GM18868 (cell line): ENCODE data around the gene NKAPD1.
"Not testable (repeated sequence)": the region's sequence is repeated elsewhere in the genome, so short reads cannot be mapped to it uniquely, and the experiment has no call there.

Experiments
- ATAC-seq: cut with Tn5 transposase; IDR thresholded peaks from one replicate; pipeline ENCODE4 v1.9.1; 2021; ENCODE audit warnings: mild to moderate bottlenecking, moderate library complexity; ENCODE audit not compliant: unreplicated experiment

Gene NKAPD1, protein sequence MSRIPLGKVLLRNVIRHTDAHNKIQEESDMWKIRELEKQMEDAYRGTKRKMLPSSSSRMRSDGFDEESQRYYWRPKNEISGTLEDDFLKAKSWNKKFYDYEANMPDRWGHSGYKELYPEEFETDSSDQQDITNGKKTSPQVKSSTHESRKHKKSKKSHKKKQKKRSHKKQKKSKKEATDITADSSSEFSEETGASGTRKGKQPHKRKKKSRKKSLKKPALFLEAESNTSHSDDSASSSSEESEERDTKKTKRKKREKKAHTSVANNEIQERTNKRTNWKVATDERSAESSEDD

DNA sequence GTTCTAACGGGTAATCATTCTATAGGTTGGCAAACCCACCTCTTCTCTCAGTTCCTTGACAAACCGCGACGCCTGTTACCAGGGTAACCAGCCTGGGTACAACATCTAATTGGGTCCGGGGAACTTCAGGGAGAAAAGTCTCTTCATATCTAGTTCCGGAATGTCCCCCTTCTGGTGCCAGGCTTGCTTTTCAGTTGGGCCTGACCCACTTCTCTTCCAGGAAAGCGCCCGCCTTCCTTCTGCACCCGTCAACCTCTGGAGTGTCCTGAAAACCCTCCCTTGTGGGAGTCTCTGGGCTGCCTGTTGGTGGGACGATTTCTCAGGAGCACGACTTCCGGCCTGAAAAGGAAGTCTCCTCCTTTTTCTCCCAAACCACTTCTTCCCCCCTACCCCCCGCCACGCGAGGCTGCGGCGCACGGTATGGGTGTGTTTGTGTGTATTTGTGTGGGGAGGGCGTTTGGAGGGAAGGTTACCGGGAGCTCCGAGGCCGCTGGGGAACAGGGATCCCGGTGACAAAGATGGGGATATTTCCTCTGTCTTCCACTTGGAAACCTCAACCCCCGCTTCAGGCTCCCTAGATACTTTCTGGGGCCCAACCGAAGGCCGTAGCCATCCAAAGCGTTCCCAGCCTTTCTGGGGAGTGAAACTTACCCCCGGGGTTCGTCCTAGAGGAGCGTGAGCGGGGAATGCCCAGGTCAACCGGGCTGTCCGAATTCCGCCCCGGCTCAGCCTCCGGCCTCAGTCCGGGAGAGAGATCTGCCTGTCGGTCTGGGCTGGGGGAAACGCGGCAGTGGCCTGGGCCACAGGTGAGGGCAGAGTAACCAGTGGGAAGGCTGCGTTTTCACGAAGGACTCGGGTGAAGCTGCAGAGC lies at the start of gene NKAPD1, which contains the start of gene PIH1D2:
TSS of gene NKAPD1 (plus strand) at position 359 of the 871 bp plus-strand sequence. CDS start 1,276 bp downstream, outside the sequence.
TSS of gene PIH1D2 (minus strand) at position 77 of the 871 bp plus-strand sequence. CDS start 843 bp downstream, outside the sequence.
- peak; percentile 86 for ATAC-seq

DNA sequence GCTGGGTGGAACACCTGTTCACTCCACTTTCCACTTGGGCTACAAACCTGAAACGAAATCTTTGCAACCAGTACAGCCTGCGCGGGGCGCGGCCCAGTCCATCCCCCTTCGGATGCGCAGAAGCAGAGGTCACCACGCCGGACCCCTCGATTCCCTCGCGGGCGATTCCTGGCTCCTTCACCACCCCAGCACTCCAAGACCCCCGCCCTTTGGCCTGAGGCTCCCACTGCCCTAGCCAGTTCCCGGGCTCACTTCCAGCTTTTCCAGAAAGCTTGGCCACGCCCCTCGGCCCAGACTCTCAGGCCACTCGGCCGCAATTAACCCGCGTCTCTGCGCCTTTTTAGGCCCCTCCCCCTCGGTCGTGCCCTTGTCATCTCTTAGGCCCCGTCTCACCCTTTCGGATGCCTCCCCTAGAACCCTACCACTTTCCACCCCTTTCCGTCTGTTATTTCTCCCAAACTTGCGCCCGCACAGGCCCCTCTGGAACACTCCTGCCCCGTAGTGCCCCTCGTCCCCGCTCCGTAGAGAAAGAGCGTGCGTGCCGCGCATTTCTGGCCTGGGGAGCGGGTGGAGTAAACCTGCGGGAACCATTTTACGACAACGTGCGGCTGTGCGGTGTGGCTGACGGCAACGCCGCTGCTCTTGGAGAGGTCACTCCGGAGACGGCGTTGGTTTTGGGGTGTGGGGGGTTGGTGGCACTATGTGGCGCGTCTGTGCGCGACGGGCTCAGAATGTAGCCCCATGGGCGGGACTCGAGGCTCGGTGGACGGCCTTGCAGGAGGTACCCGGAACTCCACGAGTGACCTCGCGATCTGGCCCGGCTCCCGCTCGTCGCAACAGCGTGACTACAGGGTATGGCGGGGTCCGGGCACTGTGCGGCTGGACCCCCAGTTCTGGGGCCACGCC lies 49.1 kb upstream of the NKAPD1 start, which contains the start of gene DLAT:
TSS of gene DLAT (plus strand) at position 636 of the 906 bp plus-strand sequence. CDS start at position 701, 65 bp downstream.
- peak; percentile 69 for ATAC-seq

DNA sequence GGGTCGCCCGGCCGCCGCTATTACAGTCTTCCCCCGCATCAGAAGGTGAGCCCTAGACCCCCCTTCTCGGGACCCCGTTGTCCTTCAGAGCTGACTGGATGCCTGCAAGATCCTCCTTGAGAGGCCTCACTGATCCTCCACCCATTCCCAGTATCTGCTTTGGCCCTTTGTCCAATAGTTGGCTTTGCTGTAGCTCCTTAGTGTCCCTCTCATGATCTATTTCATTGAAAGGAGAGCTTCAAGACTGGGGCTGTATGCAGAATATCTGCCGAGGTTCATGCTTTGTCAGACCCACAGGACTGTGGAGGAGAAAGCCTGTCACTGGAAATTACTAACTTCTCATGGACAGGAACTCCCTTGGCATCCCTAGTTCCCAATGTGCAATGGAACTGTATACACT lies 48.4 kb upstream of the NKAPD1 start:
- ATAC-seq: no peak

DNA sequence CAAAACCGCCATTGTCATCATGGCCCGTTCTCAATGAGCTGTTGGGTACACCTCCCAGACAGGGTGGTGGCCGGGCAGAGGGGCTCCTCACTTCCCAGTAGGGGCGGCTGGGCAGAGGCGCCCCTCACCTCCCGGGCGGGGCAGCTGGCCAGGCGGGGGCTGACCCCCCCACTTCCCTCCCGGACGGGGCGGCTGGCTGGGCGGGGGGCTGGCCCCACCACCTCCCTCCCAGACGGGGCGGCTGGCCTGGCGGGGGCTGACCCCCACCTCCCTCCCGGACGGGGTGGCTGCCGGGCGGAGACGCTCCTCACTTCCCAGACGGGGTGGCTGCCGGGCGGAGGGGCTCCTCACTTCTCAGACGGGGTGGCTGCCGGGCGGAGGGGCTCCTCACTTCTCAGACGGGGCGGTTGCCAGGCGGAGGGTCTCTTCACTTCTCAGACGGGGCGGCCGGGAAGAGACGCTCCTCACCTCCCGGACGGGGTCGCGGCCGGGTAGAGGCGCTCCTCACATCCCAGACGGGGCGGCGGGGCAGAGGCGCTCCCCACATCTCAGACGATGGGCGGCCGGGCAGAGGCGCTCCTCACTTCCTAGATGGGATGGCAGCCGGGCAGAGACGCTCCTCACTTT lies 47.2 kb upstream of the NKAPD1 start:
- not testable (repeated sequence) for ATAC-seq

DNA sequence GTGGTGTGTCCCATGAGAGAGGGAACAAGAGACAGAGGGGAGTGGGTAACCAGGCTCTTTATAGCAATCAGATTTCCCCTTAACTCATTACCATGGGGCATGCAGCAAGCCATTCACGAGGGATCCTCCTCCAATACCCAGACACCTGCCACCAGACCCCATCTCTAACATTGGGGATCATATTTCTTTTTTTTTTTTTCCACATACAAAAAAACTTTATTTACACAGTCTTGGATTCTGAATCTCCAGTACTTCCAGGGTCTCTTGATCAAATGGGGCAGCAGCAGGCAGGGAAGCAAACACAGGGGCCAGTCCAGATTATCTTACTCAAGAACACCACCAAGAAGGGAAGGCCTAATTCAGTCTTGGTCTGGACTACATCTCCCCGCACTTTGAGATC lies 44.6 kb upstream of the NKAPD1 start:
- ATAC-seq: no peak

DNA sequence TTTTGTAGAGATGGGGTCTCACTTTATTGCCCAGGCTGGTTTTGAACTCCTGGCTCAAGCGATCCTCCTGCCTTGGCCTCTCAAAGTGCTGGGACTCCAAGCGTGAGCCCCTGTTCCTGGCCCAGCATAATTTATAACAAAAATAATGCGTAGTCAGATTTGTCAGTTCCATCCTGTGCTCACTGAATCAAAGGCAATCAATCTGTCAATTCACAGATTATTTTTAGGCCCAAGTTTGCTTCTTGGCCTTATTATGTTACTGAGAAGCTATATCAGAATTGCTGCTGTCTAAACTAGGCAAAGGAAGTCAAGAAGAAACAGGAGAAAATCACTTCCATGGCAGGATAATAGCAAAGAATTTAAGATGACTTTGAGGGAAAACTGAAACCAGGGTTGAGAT lies 40.2 kb upstream of the NKAPD1 start:
- ATAC-seq: no peak

DNA sequence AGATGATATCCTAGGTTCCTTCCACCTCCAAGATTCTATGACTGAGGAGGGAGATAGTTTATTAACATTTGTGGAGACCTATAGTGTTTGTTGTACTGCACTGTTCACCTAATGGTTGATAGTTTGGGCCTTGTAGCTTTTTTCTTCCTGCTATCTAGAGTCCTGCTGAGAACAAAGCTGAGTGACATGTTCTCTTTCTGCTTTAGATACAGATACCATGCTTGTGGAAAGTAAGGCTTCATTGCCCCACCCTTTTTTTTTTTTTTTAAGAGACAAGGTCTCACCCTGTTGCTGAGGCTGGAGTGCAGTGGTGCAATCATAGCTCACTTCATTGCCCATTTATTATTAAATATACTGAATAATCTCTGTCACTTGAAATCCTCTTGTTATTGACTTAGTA lies 36.6 kb upstream of the NKAPD1 start:
- ATAC-seq: no peak

DNA sequence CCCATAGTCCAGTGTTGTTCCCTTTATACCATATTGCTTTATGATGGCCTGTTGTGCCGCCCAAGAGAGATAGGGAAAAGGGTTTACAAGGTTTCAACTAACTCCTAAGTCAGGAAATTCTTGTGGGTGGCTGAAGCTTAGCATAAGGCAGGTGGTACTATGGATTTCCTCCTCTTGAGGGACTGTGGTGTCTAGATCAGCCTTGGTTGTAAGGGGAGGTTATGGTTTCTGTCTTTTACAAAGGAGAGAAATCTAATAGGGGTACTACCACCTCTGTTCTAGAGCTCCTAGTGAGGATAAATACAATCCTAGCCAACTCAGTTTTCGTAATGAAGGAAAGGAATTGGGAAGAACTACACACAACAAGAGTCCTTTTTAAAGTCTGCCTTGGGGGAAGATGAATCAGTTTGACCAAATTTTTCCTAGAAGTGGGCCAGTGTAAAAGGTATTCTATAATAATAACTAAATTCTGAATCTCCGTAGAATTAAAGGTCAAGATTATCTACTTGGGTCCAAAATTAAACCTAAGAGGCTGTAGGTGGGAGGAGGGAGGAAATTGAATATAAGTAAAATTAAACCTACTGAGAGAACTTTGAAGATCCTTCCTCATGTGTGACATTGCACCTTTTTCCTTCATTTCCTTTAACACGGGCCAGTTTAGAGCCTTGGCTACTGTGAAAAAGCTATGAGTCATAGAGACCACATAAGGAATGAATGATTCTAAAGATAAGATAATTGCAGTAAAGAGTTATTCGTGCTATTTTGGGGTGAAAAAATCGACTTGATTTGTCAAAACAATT lies 31.7 kb upstream of the NKAPD1 start:
- ATAC-seq: no peak

DNA sequence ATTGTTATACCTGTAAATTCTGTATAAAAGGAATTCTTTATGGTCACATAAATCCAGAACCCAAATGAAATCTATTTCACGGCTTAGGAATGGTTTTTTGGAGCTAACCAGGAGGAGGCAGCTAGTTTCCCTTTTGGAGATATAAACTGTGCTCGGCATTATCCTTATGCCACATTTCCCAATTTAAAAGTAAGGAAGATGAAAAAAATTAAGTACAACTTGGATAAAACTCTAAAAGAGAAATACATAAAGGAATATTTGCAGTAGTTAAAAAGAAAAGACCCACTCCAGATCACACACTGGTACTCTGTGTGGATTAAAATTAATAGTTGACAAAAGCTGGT lies 31.2 kb upstream of the NKAPD1 start:
- no peak for ATAC-seq

DNA sequence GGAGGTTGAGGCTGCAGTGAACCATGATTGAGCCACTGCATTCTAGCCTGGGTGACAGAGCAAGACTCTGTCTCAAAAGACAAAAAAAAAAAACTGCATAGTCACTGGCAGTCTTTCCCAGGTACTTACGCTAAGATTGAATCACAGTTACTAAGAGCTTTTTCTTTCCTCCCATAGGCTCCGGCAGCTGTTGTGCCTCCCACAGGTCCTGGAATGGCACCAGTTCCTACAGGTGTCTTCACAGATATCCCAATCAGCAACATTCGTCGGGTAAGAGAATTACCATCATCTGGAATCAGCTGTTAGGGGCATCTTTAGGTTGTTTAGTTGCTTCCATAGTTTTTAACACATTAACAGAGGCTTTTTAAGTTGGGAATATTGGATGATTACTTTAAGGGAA lies 29.1 kb upstream of the NKAPD1 start:
- no peak for ATAC-seq

DNA sequence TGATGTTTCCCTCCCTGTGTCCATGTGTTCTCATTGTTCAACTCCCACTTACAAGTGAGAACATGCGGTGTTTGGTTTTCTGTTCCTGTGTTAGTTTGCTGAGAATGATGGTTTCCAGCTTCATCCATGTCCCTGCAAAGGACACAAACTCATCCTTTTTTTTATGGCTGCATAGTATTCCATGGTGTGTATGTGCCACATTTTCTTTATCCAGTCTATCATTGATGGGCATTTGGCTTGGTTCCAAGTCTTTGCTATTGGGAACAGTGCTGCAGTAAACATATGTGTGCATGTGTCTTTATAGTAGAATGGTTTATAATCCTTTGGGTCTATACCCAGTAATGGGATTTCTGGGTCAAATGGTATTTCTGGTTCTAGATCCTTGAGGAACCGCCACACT lies 27.5 kb upstream of the NKAPD1 start:
- ATAC-seq: not testable (repeated sequence)

DNA sequence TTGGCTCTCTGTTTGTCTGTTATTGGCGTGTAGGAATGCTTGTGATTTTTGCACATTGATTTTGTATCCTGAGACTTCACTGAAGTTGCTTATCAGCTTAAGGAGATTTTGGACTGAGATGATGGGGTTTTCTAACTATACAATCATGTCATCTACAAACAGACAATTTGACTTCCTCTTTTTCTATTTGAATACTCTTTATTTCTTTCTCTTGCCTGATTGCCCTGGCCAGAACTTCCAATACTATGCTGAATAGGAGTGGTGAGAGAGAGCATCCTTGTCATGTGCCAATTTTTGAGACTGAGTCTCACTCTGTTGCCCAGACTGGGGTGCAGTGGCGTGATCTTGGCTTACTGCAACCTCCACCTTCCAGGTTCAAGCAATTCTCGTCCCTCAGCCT lies 25.8 kb upstream of the NKAPD1 start:
- ATAC-seq: not testable (repeated sequence)

DNA sequence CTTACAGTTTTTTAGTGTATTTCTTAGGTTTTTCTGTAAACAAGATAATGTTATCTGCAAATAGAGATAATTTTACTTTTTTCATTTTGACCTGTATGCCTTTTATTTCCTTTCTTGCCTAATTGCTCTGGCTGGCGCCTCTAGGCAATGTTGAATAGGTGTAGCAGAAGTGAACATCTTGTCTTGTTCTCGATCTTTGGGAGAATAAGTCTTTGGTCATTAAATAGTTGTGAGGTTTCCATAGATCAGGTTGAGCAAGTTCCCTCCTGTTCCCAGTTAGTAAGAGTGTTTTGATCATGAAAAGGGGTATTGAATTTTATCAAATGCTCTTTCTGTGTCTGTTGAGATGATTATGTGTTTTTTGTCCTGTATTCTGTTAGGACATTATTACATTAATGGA lies 24.3 kb upstream of the NKAPD1 start:
- ATAC-seq: no peak

DNA sequence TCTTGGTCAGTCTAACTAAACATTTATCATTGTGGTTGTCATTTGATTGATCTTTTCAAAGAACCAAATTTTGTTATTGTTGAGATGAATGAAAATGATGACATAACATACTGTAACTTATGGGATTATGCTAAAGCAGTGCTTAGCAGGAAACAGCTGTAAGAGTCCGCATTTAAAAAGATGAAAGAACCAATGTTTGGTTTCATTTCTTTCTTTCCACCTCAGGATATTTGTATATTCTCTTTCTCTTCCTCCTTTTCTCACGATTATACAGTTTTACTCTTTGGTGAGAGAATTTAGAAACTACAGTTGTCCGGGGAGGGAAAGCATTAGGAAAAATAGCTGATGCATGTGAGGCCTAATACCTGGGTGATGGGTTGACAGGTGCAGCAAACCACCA lies 23.4 kb upstream of the NKAPD1 start:
- ATAC-seq: peak; percentile 77

DNA sequence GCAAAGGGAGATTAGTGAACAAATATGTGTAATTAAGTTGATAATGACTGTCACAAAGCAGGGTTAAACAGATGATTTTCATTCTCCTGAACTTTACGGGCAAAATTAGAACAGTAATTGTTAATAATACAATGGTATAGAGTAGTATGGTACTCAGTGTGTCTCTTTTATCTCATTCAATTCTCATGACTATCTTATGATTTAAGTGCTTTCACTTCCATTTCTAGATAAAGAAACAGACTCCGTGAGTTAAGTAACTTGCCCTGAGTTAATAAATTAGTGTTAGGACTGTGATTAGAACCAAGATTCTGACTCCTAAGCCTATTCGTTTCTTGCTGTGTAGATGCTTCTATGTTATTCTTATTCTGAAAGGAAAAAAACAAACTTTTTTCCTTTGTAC lies 22.3 kb upstream of the NKAPD1 start:
- no peak for ATAC-seq

DNA sequence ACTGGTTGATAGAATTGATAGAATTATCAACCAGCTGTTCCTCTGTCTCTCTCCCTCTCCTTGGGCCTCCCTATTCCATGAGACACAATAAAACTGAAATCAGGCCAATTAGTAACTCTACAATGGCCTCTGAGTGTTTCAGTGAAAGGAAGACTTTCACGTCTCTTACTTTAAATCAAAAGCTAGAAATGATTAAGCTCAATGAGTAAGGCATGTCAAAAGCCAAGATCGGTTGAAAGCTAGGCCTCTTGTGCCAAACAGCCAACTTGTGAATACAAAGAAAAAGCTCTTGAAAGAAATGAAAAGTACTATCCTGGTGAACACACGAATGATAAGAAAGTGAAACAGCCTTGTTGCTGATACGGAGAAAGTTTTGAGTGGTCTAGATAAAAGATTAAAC lies 16.9 kb upstream of the NKAPD1 start:
- ATAC-seq: no peak

DNA sequence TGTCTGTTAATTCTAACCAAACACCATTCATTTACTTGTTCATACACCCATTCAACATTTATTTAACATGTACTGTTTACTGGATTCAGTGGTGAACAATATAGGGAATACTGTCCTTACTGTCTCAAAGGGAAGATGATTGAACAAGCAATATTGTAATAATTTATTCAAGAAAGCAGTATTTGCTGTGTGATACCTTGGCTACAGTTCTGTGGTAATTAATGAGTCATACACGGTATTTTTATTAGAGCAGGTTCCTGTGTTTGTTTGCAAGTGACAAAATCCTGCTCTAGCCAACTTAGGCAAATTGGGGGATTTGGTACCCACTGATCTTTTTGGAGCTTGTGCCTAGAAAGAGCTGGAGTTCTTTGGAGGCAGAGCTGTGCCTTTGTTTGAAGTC lies 16.0 kb upstream of the NKAPD1 start:
- ATAC-seq: no peak

DNA sequence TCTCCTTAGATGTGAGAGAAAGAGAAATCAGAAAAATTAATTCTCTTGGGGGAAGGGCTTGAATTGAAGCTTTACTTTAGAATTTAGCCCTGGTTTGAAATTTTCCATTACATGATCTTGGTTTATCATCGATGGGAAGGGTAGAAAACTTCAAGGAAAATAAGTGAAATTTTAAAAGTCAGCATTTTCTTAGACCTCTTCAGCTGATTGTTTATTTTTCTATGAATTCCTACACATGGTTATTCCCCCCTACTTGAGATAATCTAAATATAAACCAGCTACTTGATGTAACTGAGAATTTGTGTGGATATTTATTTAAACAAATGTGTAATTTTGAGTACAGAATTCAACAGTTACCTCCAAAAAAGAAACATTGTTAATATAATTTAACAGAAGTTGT lies 11.2 kb upstream of the NKAPD1 start:
- no peak for ATAC-seq

DNA sequence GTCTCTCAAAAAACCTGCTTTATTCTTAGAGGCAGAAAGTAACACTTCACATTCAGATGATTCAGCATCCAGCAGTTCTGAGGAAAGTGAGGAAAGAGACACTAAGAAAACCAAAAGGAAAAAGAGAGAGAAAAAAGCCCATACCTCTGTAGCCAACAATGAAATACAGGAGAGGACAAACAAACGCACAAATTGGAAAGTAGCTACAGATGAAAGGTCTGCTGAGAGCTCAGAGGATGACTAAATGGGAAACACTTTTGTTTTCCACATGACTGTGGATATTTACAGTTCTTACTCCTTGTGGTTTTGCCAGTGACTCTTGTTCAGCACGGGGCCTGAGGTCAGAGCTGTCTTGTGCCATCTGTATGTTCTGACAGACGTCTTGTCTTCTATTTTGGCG lies 8.6 kb downstream of the NKAPD1 start:
- no peak for ATAC-seq
